Chondrocyte (in vitro differentiated cells): ENCODE measurements around the gene CCDC7. TPM values are rescaled to one million over a fixed set of nuclear protein-coding genes. Genes with fewer than 3 reads are reported as not detected.
"Not testable (repeated sequence)": the region's sequence is repeated elsewhere in the genome, so short reads cannot be mapped to it uniquely, and the experiment has no call there.

Experiments used
- DNase-seq: peaks from one replicate; pipeline ENCODE4 v3.0.0; 2021; ENCODE audit warnings: mixed read lengths, low spot score
- H3K27ac Mint-ChIP-seq: one replicate; pipeline ENCODE4 v1.8.0; 2021; ENCODE audit warnings: mild to moderate bottlenecking, moderate library complexity, mixed read lengths; ENCODE audit not compliant: unreplicated experiment
- H3K27me3 Mint-ChIP-seq: 2 replicates; pipeline ENCODE4 v1.8.0; 2021; ENCODE audit warnings: low read depth, mixed read lengths
- H3K36me3 Mint-ChIP-seq: 2 replicates; pipeline ENCODE4 v1.8.0; 2021; ENCODE audit warnings: low read depth, mixed read lengths
- H3K4me1 Mint-ChIP-seq: 2 replicates; pipeline ENCODE4 v1.8.0; 2021; ENCODE audit warnings: low read depth, mild to moderate bottlenecking, mixed read lengths
- H3K4me3 Mint-ChIP-seq: one replicate; pipeline ENCODE4 v1.8.0; 2021; ENCODE audit warnings: mild to moderate bottlenecking, moderate library complexity, mixed read lengths; ENCODE audit not compliant: unreplicated experiment
- H3K9me3 Mint-ChIP-seq: 2 replicates; pipeline ENCODE4 v1.8.0; 2021; ENCODE audit warnings: low read depth, mixed read lengths
- CTCF ChIP-seq: fragments of 200-600 bp; sonication (generic); IDR thresholded peaks from 2 replicates; pipeline ENCODE4 v1.5.0; 2021; ENCODE audit warnings: antibody characterized with exemption, mild to moderate bottlenecking, moderate library complexity
- total RNA-seq: library from RNA; stranded (reverse); gene quantifications from 3 replicates; pipeline ENCODE4 v1.2.1, GENCODE V29; 2021

The CCDC7 gene
- total RNA-seq, 1 donor from 2014 or later, result 7.0 TPM

DNA sequence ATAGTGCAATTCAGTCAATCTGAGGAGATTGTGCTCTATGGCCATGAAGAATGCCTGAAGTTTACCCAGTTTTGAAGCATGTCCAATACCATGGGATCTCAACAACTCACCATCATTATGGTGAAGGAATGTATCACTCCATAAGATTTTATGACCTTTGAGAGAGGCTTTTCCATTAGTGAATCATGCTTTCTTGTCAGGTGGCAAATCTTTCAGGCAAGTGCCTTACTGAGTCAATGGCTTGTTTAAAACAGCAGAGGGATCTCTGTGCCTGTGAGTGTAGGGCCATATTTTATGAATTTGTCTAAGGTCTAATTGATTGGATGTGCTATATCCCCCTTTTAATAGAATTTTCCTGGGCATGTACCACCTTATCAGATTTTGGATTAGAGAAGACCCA, 131.5 kb downstream of the CCDC7 start:
- Mint-ChIP-seq H3K27me3 (no peaks in the 10 kb centered on the region), H3K4me1 (no peaks in the 10 kb centered on the region)
- no peak for DNase-seq

GRCh38 chr10:32582946-32583345, 137.0 kb downstream of the CCDC7 start:
- H3K27ac Mint-ChIP-seq, result no peak overlapping the region
- H3K36me3 Mint-ChIP-seq, result peaks cover 8% of the 10 kb centered on the region
- DNase-seq, result no peak
- no peaks in the 10 kb centered on the region for H3K4me1 Mint-ChIP-seq
- no peak overlapping the region for H3K4me3 Mint-ChIP-seq
- peaks cover 10% of the 10 kb centered on the region for H3K9me3 Mint-ChIP-seq
- no peak for TF ChIP-seq CTCF
- H3K27me3 Mint-ChIP-seq, result no peaks in the 10 kb centered on the region

More for the DNA sequence above, 131.5 kb downstream of the CCDC7 start:
- H3K27ac Mint-ChIP-seq, result no peak overlapping the region
- H3K36me3 Mint-ChIP-seq, result no peaks in the 10 kb centered on the region
- TF ChIP-seq CTCF, result no peak
- no peaks in the 10 kb centered on the region for H3K9me3 Mint-ChIP-seq
- H3K4me3 Mint-ChIP-seq, result no peak overlapping the region

- not testable (repeated sequence) for H3K4me3 Mint-ChIP-seq, H3K4me1 Mint-ChIP-seq, H3K27ac Mint-ChIP-seq, DNase-seq, H3K27me3 Mint-ChIP-seq
- peaks cover 45% of the 10 kb centered on the region for H3K36me3 Mint-ChIP-seq
- peaks cover 46% of the 10 kb centered on the region for H3K9me3 Mint-ChIP-seq
These were observed 152.1 kb downstream of the CCDC7 start for GRCh38 chr10:32598022-32598421.

DNA sequence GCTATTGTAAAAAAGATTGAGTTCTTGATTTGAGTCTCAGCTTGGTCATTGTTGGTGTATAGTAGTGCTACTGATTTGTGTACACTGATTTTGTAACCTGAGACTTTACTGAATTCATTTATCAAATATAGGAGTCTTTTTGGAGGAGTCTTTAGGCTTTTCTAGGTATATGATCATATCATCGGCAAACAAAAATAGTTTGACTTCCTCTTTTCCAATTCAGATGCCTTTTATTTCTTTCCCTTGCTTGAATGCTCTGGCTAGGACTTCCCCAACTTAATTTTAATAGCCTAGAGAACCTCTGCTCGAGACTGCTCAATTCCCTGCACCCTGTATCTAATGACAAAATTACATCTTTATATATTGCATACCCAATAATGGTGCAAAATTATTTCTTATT, 154.4 kb downstream of the CCDC7 start:
- TF ChIP-seq CTCF, result no peak
- Mint-ChIP-seq H3K9me3 (peaks cover 48% of the 10 kb centered on the region), H3K4me3 (no peak overlapping the region), H3K27me3 (no peaks in the 10 kb centered on the region), H3K4me1 (no peaks in the 10 kb centered on the region), H3K36me3 (peaks cover 43% of the 10 kb centered on the region), H3K27ac (no peak overlapping the region)
- no peak for DNase-seq

DNA sequence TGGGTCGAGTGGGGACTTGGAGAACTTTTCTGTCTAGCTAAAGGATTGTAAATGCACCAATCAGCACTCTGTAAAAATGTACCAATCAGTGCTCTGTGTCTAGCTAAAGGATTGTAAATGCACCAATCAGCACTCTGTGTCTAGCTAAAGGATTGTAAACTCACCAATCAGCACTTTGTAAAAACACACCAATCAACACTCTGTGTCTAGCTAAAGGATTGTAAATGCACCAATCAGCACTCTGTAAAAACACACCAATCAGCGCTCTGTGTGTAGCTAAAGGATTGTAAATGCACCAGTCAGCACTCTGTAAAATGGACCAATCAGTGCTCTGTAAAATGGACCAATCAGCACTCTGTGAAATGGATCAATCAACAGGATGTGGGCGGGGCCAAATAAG, 155.6 kb downstream of the CCDC7 start:
- not testable (repeated sequence) for DNase-seq, H3K27ac Mint-ChIP-seq, H3K27me3 Mint-ChIP-seq, H3K4me1 Mint-ChIP-seq, H3K4me3 Mint-ChIP-seq
- peaks cover 42% of the 10 kb centered on the region for H3K9me3 Mint-ChIP-seq
- peaks cover 33% of the 10 kb centered on the region for H3K36me3 Mint-ChIP-seq

GRCh38 chr10:32605787-32606186, 159.8 kb downstream of the CCDC7 start:
- Mint-ChIP-seq H3K9me3 (peaks cover 15% of the 10 kb centered on the region), H3K27ac (no peak overlapping the region), H3K4me1 (no peaks in the 10 kb centered on the region), H3K27me3 (no peaks in the 10 kb centered on the region), H3K36me3 (peaks cover 20% of the 10 kb centered on the region), H3K4me3 (no peak overlapping the region)
- DNase-seq, result no peak
- TF ChIP-seq CTCF, result no peak

DNA sequence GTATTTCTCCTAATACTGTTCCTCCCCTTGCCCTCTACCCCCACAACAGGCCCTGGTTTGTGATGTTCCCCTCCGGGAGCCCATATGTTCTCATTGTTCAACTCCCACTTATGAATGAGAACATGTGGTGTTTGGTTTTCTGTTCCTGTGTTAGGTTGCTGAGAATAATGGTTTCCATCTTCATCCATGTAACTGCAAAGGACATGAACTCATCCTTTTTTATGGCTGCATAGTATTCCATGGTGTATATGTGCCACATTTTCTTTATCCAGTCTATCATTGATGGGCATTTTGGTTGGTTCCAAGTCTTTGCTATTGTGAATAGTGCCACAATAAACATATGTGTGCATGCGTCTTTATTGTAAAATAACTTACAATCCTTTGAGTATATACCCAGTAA, 164.6 kb downstream of the CCDC7 start:
- Mint-ChIP-seq H3K36me3 (peaks cover 28% of the 10 kb centered on the region), H3K9me3 (peaks cover 29% of the 10 kb centered on the region)
- not testable (repeated sequence) for H3K27ac Mint-ChIP-seq, H3K27me3 Mint-ChIP-seq, DNase-seq, H3K4me1 Mint-ChIP-seq, H3K4me3 Mint-ChIP-seq
